GM23338 (cell line): ENCODE data around the gene NDFIP1.

ENCODE experiments used
- EZH2phosphoT487 ChIP-seq: fragments of 200-600 bp; sonication (generic); IDR thresholded peaks from one replicate; pipeline ENCODE4 v1.8.1; 2018; ENCODE audit warnings: antibody characterized with exemption; ENCODE audit not compliant: unreplicated experiment
- POLR2AphosphoS5 ChIP-seq: IDR thresholded peaks from 2 replicates; pipeline ENCODE4 v1.6.1; 2016; ENCODE audit warnings: antibody characterized with exemption, low read depth
- TF ChIP-seq, protein P1 (sequence below), 2 experiments: fragments of 200-600 bp in 1 of 2; sonication (generic) in 1 of 2; conservative IDR thresholded peaks; 2 replicates each; pipeline versions ENCODE4 v1.5.1 to v1.6.1; 2016 to 2017; ENCODE audit warnings: antibody characterized with exemption in 2 of 2, low read depth in 2 of 2, mild to moderate bottlenecking in 2 of 2, moderate library complexity in 1 of 2

DNA sequence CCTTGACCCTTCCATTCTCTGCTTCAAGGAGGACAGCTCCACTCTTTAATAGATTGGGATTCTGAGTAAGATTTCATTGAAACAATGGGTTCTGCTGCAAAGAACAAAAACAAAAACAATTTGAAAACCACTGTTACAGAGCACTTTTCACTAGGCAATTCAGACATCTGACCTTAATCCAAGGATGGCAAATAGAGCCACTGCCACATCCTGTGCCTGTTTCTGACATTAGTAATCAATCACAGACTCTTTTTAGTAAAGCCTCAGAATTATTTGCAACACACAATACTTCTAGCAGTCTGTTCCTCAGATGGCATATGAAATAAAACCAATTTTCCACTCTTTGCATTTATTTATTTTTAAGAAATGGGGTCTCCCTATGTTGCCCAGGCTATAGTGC is 37.8 kb upstream of the NDFIP1 start:
- TF ChIP-seq, protein P1, sequence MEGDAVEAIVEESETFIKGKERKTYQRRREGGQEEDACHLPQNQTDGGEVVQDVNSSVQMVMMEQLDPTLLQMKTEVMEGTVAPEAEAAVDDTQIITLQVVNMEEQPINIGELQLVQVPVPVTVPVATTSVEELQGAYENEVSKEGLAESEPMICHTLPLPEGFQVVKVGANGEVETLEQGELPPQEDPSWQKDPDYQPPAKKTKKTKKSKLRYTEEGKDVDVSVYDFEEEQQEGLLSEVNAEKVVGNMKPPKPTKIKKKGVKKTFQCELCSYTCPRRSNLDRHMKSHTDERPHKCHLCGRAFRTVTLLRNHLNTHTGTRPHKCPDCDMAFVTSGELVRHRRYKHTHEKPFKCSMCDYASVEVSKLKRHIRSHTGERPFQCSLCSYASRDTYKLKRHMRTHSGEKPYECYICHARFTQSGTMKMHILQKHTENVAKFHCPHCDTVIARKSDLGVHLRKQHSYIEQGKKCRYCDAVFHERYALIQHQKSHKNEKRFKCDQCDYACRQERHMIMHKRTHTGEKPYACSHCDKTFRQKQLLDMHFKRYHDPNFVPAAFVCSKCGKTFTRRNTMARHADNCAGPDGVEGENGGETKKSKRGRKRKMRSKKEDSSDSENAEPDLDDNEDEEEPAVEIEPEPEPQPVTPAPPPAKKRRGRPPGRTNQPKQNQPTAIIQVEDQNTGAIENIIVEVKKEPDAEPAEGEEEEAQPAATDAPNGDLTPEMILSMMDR (conservative IDR thresholded peaks at IDR 0.05; ENCODE audit: low read depth in 2 of 2): no peak
- TF ChIP-seq EZH2phosphoT487 (no peak), POLR2AphosphoS5 (no peak)
